ENCODE results near the gene GATA2. TPM values are rescaled to one million over a fixed set of nuclear protein-coding genes. Genes with fewer than 3 reads are reported as not detected.

GATA2 gene
- total RNA-seq, 1 experiment from 2014 or later, result 12.5 TPM

DNA sequence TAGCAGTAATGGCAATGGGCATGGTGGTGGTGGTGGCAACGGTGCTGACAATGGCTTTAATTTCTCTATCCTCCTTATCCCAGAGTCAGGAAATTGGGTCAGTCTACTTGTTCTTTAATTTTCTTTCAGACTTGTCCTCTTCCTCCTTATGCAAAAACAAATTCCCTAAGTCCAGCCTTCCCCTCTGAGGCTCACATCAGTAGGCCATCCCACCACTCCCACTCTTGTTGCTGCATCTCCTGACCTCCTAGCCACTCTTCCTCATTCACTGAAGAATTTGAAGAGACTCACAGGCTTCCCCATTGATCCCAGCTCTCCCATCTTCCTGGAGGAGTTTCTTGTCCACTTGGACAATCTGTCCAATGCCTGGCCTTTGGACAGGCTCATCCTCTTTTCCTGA is 46.2 kb downstream of the GATA2 start:
- no peak overlapping the region for H3K4me3 ChIP-seq (ENCODE audit: low read depth, low read length)
- H3K4me1 Mint-ChIP-seq (ENCODE audit: low read depth, unreplicated experiment), result no peaks in the 10 kb centered on the region
- CTCF ChIA-PET, result no interaction called here

DNA sequence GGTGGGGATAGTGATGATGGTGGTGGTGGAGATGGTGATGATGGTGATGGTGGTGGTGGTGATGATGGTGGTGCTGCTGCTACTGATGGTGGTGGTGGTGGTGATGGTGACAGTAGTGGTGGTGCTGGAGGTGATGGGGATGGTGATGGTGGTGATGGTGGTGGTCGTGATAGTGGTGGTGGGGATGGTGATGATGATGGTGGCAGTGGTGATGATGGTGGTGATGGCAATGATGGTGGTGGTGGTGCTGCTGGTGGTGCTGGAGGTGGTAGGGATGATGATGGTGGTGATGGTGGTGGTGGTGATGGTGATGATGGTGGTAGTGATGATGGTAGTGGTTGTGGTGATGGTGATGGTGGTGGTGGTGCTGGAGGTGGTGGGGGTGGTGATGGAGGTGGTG is 47.6 kb downstream of the GATA2 start:
- Mint-ChIP-seq H3K27ac (ENCODE audit: unreplicated experiment) (no peak overlapping the region), H3K4me3 (ENCODE audit: unreplicated experiment) (no peak overlapping the region), H3K27me3 (ENCODE audit: insufficient read depth, unreplicated experiment) (peaks cover 9% of the 10 kb centered on the region), H3K36me3 (ENCODE audit: insufficient read depth, unreplicated experiment) (no peaks in the 10 kb centered on the region), H3K4me1 (ENCODE audit: low read depth, unreplicated experiment) (no peaks in the 10 kb centered on the region), H3K9me3 (ENCODE audit: unreplicated experiment) (peaks cover 23% of the 10 kb centered on the region)
- Histone ChIP-seq H3K9me3 (no peaks in the 10 kb centered on the region), H3K36me3 (ENCODE audit: control insufficient read depth, insufficient read depth, low read length) (no peaks in the 10 kb centered on the region), H3K27me3 (replicated peaks; ENCODE audit: control insufficient read depth, insufficient read depth, low read length) (no peaks in the 10 kb centered on the region), H3K4me3 (ENCODE audit: low read depth, low read length) (no peak overlapping the region), H3K4me1 (no peaks in the 10 kb centered on the region)
- TF ChIP-seq, protein P1, sequence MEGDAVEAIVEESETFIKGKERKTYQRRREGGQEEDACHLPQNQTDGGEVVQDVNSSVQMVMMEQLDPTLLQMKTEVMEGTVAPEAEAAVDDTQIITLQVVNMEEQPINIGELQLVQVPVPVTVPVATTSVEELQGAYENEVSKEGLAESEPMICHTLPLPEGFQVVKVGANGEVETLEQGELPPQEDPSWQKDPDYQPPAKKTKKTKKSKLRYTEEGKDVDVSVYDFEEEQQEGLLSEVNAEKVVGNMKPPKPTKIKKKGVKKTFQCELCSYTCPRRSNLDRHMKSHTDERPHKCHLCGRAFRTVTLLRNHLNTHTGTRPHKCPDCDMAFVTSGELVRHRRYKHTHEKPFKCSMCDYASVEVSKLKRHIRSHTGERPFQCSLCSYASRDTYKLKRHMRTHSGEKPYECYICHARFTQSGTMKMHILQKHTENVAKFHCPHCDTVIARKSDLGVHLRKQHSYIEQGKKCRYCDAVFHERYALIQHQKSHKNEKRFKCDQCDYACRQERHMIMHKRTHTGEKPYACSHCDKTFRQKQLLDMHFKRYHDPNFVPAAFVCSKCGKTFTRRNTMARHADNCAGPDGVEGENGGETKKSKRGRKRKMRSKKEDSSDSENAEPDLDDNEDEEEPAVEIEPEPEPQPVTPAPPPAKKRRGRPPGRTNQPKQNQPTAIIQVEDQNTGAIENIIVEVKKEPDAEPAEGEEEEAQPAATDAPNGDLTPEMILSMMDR (IDR thresholded peaks at IDR 0.05; ENCODE audit: insufficient read depth in 1 of 2, low read depth in 1 of 2, low read length in 1 of 2, severe bottlenecking in 1 of 2, unreplicated experiment in 1 of 2), result no peak
- BruUV-seq (replicated peaks), result no TSS peak
- POLR2A ChIA-PET, result no interaction called here
- intact Hi-C loops (cut with micrococcal nuclease; ENCODE audit: unreplicated experiment), result no loop called here
- CTCF ChIA-PET, result no interaction called here
- no peak for DNase-seq

More for the DNA sequence above, 46.2 kb downstream of the GATA2 start:
- no peak for DNase-seq
- Mint-ChIP-seq H3K27ac (ENCODE audit: unreplicated experiment) (no peak overlapping the region), H3K4me3 (ENCODE audit: unreplicated experiment) (no peak overlapping the region), H3K36me3 (ENCODE audit: insufficient read depth, unreplicated experiment) (no peaks in the 10 kb centered on the region), H3K9me3 (ENCODE audit: unreplicated experiment) (peaks cover 23% of the 10 kb centered on the region), H3K27me3 (ENCODE audit: insufficient read depth, unreplicated experiment) (peaks cover 19% of the 10 kb centered on the region)
- BruUV-seq (replicated peaks), result no TSS peak
- no peaks in the 10 kb centered on the region for H3K4me1 ChIP-seq
- POLR2A ChIA-PET, result no interaction called here
- no peaks in the 10 kb centered on the region for H3K36me3 ChIP-seq (ENCODE audit: control insufficient read depth, insufficient read depth, low read length)
- no peaks in the 10 kb centered on the region for H3K27me3 ChIP-seq (replicated peaks; ENCODE audit: control insufficient read depth, insufficient read depth, low read length)
- intact Hi-C loops (cut with micrococcal nuclease; ENCODE audit: unreplicated experiment), result no loop called here
- TF ChIP-seq, protein P1 (IDR thresholded peaks at IDR 0.05; ENCODE audit: insufficient read depth in 1 of 2, low read depth in 1 of 2, low read length in 1 of 2, severe bottlenecking in 1 of 2, unreplicated experiment in 1 of 2), result no peak
- no peaks in the 10 kb centered on the region for H3K9me3 ChIP-seq

DNA sequence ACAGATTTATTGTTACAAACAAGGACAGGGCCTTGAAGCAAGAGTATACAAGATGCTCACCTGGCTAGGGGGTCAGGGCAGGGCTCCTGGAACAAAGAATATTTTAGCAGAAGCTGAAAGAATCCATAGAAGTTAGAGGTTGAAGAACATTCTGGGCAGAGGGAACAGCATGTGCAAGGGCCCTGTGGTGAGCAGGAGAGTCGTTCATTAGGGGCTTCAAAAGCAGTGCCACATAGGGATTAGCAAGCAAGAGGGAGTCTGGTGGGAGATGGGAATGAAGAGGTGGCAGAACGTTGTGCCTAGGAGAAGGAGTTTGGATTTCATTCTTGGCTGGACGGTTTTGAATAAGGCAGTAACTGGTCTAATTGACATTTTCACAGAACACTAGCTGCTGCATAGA is 49.2 kb downstream of the GATA2 start:
- Mint-ChIP-seq H3K36me3 (ENCODE audit: insufficient read depth, unreplicated experiment) (no peaks in the 10 kb centered on the region), H3K4me1 (ENCODE audit: low read depth, unreplicated experiment) (no peaks in the 10 kb centered on the region), H3K27ac (ENCODE audit: unreplicated experiment) (no peak overlapping the region), H3K27me3 (ENCODE audit: insufficient read depth, unreplicated experiment) (peaks cover 7% of the 10 kb centered on the region), H3K9me3 (ENCODE audit: unreplicated experiment) (peaks cover 23% of the 10 kb centered on the region), H3K4me3 (ENCODE audit: unreplicated experiment) (no peak overlapping the region)
- H3K9me3 ChIP-seq, result no peaks in the 10 kb centered on the region
- no peaks in the 10 kb centered on the region for H3K36me3 ChIP-seq (ENCODE audit: control insufficient read depth, insufficient read depth, low read length)
- H3K4me1 ChIP-seq, result no peaks in the 10 kb centered on the region
- intact Hi-C loops (cut with micrococcal nuclease; ENCODE audit: unreplicated experiment), result no loop called here
- TF ChIP-seq, protein P1 (IDR thresholded peaks at IDR 0.05; ENCODE audit: insufficient read depth in 1 of 2, low read depth in 1 of 2, low read length in 1 of 2, severe bottlenecking in 1 of 2, unreplicated experiment in 1 of 2), result no peak
- no peak for DNase-seq
- BruUV-seq (replicated peaks), result no TSS peak
- ChIA-PET POLR2A (no interaction called here), CTCF (no interaction called here)
- H3K4me3 ChIP-seq (ENCODE audit: low read depth, low read length), result no peak overlapping the region
- no peaks in the 10 kb centered on the region for H3K27me3 ChIP-seq (replicated peaks; ENCODE audit: control insufficient read depth, insufficient read depth, low read length)

Data from Caco-2 (cell line).